HG02938 (cell line): ENCODE data around the gene MDM2.
"Not testable (repeated sequence)": the region's sequence is repeated elsewhere in the genome, so short reads cannot be mapped to it uniquely, and the experiment has no call there.

Experiments
- ATAC-seq: cut with Tn5 transposase; IDR thresholded peaks from one replicate; pipeline ENCODE4 v1.9.1; 2021; ENCODE audit warnings: mild to moderate bottlenecking, moderate library complexity; ENCODE audit not compliant: unreplicated experiment

The MDM2 gene

DNA sequence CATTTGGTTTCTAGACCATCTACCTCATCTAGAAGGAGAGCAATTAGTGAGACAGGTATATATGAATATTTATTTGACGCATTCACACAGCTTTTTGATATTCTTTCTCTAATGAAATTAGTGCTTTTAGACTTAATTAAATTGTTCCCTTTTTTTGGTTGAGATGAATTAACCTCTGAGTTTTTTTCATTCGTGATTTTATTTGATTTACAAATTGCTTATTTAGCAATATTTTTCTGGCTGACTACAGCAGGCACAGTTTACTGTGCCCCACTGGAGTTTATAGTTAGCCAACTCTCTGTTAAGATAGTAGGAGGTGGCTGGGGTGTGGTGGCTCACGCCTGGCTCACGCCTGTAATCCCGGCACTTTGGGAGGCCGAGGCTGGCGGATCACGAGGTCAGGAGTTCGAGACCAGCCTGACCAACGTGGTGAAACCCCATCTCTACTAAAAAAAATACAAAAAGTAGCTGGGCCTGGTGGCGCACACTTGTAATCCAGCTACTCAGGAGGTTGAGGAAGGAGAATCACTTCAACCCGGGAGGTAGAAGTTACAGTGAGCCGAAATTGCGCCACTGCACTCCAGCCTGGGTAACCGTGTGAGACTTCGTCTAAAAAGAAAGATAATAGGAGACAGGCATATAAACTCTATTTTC is 16.7 kb downstream of the MDM2 start:
- ATAC-seq = no peak

DNA sequence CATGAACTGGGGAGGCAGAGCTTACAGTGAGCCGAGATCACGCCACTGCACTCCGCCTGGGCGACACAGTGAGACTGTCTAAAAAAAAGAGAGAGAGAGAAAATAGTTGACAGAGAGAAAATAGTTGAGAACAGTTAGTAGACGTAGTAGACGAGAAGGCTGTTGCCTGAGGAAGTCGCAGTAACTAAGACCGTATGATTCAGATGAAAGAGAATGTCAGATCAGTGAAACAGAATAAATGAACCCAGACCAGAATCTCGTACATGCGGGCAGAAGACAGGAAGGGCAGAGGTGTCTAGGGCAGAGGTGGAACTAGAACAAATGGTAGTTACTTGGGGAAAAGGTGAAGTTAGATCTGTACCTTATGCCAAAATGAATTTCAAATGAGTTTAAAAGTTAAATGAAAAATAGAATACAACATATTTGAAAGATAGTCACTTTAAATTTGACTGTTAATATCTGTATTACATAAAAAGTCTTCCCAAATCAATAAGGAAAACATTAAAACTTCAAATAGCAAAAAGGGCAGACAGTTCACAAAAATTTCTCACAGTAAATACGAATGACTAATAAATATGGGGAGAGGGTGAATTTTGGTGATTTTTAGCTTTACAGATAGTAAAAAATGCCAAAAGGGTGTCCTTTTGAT is 17.7 kb downstream of the MDM2 start:
- ATAC-seq = no peak

DNA sequence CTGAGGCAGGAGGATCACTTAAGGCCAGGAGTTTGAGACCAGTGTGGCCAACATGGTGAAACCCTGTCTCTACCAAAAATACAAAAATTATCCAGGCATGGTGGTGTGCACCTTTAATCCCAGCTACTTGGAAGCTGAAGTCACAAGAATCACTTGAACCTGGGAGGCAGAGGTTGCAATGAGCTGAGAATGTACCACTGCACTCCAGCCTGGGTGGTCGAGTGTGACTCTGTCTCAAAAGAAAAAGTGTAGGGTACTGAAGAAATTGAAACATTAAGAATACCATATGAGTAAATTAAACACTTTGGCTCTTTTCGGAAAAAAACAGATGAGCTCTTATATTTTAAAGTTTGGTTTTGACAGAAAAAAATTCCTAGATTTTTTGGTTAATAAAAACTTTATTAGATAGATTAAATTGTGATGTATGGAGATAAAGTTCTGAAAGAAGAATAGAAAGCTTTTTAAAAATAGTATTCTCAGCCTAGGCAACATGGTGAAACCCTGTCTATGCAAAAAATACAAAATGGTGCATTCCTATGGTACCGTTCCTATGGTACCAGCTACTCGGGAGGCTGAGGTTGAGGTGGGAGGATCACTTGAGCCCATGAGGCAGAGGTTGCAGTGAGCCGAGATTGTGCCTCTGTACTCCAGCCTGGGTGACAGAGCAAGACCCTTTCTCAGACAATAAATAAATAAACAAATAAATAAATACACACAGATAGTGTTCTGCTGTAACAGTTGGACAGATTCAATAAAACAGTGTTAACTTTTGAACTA is 20.1 kb downstream of the MDM2 start:
- no peak for ATAC-seq

DNA sequence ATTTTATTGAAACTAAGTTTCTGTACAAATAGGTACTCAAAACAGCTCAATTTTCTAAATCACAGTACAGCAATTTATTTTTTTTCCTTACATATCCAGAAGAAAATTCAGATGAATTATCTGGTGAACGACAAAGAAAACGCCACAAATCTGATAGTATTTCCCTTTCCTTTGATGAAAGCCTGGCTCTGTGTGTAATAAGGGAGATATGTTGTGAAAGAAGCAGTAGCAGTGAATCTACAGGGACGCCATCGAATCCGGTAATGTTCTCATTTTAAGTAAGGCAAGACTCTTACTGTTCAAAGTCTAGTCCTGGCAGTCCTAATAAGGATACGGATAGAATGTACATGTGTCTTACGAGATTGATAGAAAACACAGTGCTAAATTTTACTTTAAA is 20.7 kb downstream of the MDM2 start:
- no peak for ATAC-seq

DNA sequence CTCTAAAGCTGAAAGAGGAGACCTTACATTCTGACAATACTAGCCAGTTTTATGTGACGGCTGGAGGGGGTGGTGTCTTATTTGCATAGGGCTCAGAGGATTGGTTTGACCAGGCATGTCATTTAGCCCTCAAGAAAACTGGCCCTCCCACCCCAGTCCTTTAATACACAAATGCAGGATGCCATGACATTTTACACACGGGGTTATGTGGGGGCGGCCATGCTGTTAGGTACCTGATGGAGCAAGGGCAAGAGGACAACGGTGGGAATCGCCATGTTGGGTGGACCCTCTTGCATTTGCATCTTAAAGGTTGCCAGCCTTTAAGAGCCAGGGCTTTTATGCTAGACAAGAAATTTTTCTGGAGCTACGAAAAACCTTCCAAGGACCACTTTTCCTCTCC is 23.3 kb downstream of the MDM2 start:
- ATAC-seq = no peak

DNA sequence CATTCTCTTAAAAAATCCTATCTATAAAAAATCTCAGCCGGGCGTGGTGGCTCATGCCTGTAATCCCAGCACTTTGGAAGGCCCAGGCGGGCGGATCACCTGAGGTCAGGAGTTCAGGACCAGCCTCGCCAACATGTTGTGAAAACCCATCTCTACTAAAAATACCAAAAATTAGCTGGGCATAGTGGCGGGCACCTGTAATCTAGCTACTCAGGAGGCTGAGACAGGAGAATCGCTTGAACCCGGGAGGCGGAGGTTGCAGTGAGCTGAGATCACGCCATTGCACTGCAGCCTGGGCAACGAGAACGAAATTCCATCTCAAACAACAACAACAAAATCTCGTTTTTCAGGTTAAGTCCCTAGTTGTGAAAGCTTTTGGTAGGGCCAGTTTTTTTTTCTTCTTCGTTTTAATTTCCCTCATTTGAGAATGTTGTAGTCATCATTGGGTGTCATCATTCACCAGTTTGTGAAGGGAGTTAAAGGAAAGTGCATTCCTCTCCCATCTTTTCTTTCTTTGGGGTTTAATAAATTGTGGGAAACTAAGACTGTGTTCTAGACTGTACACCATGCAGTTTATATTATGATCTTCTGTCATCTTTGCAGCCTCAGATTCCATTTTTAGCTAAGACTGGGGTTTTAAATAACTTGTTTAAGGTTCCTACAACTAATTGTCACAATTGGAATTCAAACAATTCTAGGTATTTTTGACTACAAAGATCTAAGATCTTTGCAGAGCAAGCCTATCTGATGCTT is 23.9 kb downstream of the MDM2 start:
- no peak for ATAC-seq

DNA sequence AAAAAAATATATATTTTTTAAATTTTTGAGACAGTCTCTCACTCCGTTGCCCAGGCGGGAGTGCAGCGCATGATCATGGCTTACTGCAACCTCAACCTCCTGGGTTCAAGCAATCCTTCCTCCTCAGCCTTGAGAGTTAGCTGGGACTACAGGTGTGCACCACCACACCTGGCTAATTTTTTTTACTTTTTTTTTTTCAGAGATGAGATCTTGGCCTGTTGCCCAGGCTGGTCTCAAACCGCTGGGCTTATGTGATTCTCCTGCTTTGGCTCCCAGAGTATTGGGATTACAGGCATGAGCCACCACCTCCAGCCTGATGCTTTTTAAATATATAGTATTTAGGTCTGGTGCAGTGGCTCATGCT is 24.5 kb downstream of the MDM2 start:
- ATAC-seq = no peak

DNA sequence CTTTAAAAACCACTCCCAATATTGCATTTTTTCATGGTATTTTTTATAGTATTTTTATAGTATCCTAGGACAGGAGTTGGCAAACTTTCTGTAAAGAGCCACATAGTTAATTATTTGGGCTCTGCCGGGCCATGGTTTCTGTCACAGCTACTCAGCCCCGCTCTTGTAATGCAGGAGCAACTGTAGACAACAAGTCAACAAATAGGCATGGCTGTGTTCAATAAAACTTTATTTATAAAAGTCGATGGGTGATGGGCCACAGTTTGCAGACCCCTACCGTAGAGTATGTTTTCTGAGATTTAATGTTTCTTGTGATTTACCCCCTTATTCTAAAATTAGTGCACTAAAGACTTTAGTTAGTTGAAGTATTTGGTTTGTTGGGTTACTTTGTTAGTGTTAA is 25.5 kb downstream of the MDM2 start:
- no peak for ATAC-seq

DNA sequence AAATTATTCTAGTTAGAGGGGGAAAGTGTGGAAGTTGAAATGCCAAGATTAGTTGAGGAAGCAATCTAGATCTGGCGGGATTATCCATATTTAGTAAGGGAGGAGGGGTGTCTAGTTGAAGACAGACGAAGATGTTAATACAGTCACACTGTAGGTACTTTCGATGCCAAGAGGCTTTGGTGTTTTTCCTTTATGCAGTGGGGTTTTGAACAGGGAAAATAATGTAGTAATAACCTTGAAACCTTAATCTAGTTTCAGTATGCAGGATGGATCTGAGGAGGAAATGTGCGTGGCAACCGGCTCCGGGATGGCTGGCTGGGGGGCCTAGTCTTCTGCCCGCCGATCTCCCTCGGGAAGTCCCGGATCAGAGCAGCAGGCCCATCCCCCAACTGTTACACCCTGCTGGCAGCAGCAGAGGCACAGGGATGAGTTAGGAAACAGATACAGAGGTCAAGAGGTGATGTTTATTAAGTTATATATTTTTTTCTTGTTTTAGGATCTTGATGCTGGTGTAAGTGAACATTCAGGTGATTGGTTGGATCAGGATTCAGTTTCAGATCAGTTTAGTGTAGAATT is 27.4 kb downstream of the MDM2 start:
- no peak for ATAC-seq

DNA sequence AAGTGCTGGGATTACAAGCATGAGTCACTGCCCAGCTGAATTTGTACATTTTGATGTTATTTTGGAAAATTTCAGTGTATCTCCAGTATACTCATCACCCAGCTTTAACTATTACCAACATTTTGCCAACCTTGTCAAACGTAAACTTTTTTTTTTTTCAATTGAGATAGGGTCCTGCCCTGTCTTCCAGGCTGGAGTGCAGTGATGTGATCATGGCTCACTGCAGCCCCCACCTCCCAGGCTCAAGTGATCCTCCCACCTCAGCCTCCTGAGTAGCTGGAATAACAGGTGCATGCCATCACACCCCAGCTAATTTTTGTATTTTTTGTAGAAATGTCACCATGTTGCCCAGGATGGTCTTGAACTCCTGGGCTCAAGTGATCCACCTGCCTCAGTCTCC is 29.2 kb downstream of the MDM2 start:
- no peak for ATAC-seq

DNA sequence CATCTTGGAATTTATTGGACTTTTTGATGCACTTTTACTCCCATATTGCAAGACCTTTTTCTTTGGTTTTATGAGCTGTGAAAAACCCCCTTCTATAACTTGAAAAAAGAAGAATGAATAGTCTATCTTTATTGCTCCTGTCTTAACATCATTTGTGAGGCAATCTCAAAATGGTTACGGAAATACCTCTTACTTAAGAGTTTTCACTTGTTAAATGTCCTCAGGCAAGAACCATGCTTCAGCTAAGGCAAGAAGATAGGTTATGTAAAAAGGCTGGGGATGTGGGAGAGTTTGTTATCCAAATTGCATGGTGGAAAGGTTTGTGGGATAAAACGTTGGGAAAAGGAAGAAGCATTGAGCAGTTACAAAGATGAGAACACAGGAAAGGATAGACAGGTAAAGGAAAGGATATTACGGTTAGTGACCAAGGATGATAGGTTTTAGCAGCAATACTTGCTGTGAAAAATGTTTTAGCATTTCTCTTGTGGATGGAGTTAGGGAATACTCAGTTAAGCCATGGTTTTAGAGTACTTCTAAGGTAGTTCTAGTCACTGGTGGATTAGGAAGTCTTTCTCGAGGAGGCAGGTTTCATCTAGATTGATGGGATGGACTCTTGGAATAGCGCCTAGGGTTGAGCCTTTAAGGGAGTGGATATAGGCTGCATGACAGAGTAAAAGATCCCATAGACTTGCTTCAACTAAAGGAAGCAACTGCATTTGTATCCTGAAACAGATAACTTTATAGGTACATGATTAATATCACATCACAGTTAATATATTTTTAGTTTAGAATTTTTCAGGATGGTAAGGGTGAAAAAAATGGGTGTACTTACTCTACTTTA is 30.3 kb downstream of the MDM2 start:
- no peak for ATAC-seq

DNA sequence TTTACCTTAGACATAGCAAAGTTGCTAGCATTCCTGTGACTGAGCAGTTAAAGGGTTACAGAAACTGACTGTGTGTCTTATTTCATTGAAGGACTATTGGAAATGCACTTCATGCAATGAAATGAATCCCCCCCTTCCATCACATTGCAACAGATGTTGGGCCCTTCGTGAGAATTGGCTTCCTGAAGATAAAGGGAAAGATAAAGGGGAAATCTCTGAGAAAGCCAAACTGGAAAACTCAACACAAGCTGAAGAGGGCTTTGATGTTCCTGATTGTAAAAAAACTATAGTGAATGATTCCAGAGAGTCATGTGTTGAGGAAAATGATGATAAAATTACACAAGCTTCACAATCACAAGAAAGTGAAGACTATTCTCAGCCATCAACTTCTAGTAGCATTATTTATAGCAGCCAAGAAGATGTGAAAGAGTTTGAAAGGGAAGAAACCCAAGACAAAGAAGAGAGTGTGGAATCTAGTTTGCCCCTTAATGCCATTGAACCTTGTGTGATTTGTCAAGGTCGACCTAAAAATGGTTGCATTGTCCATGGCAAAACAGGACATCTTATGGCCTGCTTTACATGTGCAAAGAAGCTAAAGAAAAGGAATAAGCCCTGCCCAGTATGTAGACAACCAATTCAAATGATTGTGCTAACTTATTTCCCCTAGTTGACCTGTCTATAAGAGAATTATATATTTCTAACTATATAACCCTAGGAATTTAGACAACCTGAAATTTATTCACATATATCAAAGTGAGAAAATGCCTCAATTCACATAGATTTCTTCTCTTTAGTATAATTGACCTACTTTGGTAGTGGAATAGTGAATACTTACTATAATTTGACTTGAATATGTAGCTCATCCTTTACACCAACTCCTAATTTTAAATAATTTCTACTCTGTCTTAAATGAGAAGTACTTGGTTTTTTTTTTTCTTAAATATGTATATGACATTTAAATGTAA is 31.5 kb downstream of the MDM2 start:
- ATAC-seq = no peak

DNA sequence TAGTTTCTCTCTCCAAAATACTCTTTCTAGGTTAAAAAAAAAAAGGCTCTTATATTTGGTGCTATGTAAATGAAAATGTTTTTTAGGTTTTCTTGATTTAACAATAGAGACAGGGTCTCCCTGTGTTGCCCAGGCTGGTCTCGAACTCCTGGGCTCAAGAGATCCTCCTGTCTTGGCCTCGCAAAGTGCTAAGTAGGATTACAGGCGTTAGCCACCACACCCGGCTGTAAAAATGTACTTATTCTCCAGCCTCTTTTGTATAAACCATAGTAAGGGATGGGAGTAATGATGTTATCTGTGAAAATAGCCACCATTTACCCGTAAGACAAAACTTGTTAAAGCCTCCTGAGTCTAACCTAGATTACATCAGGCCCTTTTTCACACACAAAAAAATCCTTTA is 33.2 kb downstream of the MDM2 start:
- ATAC-seq = not testable (repeated sequence)

DNA sequence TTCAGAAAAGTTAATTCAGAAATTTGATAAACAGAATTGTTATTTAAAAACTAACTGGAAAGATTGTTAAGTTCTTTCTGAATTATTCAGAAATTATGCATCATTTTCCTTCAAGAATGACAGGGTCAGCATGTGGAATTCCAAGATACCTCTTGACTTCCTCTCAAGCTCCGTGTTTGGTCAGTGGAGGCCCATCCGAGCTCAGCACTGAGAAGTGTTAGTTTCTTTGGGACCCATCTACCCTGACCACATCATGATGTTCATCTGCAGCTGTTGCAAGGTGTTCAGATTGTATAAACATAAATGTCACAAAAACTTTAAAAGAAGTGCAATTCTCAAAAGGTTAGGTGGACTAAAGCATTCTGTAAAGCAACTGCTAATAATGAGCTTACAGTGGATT is 33.7 kb downstream of the MDM2 start:
- no peak for ATAC-seq

DNA sequence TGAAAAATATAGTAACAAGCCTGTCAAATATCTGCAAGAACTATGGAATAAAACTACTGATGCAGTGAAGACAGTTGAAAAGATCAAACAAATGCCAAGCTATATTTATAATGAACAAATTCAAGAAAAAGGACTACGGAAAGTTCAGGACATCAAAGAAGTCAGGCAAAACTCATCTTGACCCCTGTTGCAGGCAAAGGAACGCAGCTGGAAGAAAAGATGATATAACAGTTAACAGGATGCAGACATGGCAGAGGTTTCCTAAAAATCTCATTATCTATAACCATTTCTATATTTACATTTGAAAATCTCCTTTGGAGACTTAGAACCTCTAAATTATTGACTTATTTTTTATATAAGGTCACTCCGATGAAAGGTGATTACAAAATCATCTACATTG is 34.1 kb downstream of the MDM2 start:
- ATAC-seq = no peak

DNA sequence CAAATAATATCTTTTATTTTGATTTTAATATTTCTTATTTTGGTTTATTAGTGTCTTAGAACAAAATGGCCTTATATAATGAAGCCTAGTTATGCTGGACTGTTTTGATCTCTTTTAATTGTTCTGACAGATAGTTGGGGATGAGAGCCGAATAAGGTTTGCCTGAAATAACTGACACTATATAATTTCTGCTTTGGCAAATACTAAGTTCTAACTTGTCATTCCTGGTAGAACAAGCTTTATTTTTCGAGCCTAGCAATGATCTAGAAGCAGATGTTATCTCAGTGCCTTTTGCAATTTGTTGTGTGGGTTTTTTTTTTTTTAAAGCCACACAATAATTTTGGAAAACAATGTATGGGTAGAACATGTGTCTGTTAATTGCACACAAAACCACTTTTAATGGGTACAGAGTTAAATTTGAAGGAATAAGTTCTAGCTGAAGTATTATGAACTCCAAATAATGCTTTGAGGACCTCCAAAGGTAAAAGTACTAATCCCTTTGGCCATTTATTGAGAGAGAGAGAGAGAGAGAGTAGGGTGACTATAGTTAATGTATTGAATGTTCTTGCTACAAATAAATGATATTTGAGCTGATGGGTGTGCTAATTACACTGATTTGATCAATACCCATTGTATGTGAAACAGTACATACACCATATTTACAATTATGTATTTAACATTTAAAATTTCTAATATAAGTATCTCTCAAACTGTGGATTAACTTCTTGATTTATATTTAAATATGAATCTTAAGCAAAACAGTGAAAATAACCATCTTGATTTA is 35.0 kb downstream of the MDM2 start:
- ATAC-seq = no peak

DNA sequence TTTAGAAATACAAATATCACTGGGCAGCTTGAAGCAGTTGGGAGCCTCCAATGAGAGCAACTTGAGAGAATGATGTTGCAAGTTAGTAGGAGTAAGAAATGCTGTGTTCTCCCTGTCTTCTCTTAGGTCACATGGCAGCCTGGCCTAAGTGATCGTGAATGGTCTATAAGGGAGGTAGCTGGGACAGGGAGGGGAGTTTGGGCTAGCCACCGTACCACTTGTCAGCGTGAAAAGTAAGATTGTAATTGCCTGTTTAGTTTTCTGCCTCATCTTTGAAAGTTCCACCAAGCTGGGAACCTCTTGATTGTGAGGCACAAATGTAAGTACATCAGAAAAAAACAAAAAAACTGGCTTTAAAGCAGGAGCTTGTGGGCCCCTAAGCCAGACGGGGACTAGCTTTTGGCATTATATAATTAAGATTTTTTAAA is 36.4 kb downstream of the MDM2 start:
- ATAC-seq = no peak
